Measurements from ENCODE around the gene CAMKK1. TPM values are rescaled to one million over a fixed set of nuclear protein-coding genes. Genes with fewer than 3 reads are reported as not detected.

The CAMKK1 gene
- total and polyA plus RNA-seq, 2 of the 4 experiments (the other 2 are of a cell fraction), result 4.1 to 8.2 TPM

Other genes starting within 250 kb of the CAMKK1 start
- gene TAX1BP3, start 224.5 kb downstream of the CAMKK1 start, total RNA-seq (2012; rRNA removed), result 146 and 170 TPM in 2 replicates
- gene TAX1BP3, start 224.5 kb downstream of the CAMKK1 start, polyA plus RNA-seq (2012; rRNA removed), result 176 and 196 TPM in 2 replicates
- 10.8 and 10.9 TPM in 2 replicates for gene EMC6, start 224.2 kb downstream of the CAMKK1 start, total RNA-seq (2012; rRNA removed)
- gene EMC6, start 224.2 kb downstream of the CAMKK1 start, polyA plus RNA-seq (2012; rRNA removed), result 80.5 and 84.4 TPM in 2 replicates
- gene P2RX5, start 196.9 kb downstream of the CAMKK1 start, total RNA-seq (2012; rRNA removed), result 1.7 and 1.8 TPM in 2 replicates
- 3.5 and 3.7 TPM in 2 replicates for gene P2RX5, start 196.9 kb downstream of the CAMKK1 start, polyA plus RNA-seq (2012; rRNA removed)
- gene HASPIN, start 169.2 kb downstream of the CAMKK1 start, total RNA-seq (2012; rRNA removed), result 3.9 and 4.3 TPM in 2 replicates
- 1.9 and 2.2 TPM in 2 replicates for gene HASPIN, start 169.2 kb downstream of the CAMKK1 start, polyA plus RNA-seq (2012; rRNA removed)
- gene ITGAE, start 91.9 kb downstream of the CAMKK1 start, total RNA-seq (2012; rRNA removed), result 47.8 and 54.1 TPM in 2 replicates
- gene ITGAE, start 91.9 kb downstream of the CAMKK1 start, polyA plus RNA-seq (2012; rRNA removed), result 57.8 and 60.8 TPM in 2 replicates
- 10.8 and 15.6 TPM in 2 replicates for gene NCBP3, start 46.8 kb downstream of the CAMKK1 start, total RNA-seq (2012; rRNA removed)
- gene NCBP3, start 46.8 kb downstream of the CAMKK1 start, polyA plus RNA-seq (2012; rRNA removed), result 13.5 and 21.0 TPM in 2 replicates
- not detected in 2 replicates for gene P2RX1, start 23.4 kb upstream of the CAMKK1 start, total RNA-seq (2012; rRNA removed)
- not detected in 2 replicates for gene P2RX1, start 23.4 kb upstream of the CAMKK1 start, polyA plus RNA-seq (2012; rRNA removed)
- 0.18 and 0.28 TPM in 2 replicates for gene ATP2A3, start 71.4 kb upstream of the CAMKK1 start, total RNA-seq (2012; rRNA removed)
- gene ATP2A3, start 71.4 kb upstream of the CAMKK1 start, polyA plus RNA-seq (2012; rRNA removed), result 0.63 and 0.76 TPM in 2 replicates
- 32.2 and 34.4 TPM in 2 replicates for gene ZZEF1, start 250.0 kb upstream of the CAMKK1 start, total RNA-seq (2012; rRNA removed)
- 11.4 and 13.3 TPM in 2 replicates for gene ZZEF1, start 250.0 kb upstream of the CAMKK1 start, polyA plus RNA-seq (2012; rRNA removed)